Glomerular endothelial cell (primary cell): ENCODE results near the gene MEGF9. TPM values are rescaled to one million over a fixed set of nuclear protein-coding genes. Genes with fewer than 3 reads are reported as not detected.
A peak's percentile ranks its signal among the peaks of the same experiment; 100 is the strongest.
"Not testable (repeated sequence)": the region's sequence is repeated elsewhere in the genome, so short reads cannot be mapped to it uniquely, and the experiment has no call there.

Experiments
- DNase-seq: peaks from one replicate; pipeline ENCODE4 v3.0.0-alpha.2; 2011; ENCODE audit warnings: low read depth, low spot score; ENCODE audit errors: extremely low read depth
- total RNA-seq: library from RNA; depleted of rRNA; stranded (reverse); fragments of >200 nt; gene quantifications from 2 replicates; pipeline ENCODE4 v1.2.3, GENCODE V29; 2015

Gene MEGF9
- total RNA-seq, 1 donor from 2014 or later = 14.8 TPM

GRCh38 chr9:120628925-120629497 lies 85.3 kb downstream of the MEGF9 start:
- not testable (repeated sequence) for DNase-seq

- DNase-seq = no peak
These were observed 85.9 kb downstream of the MEGF9 start for GRCh38 chr9:120628207-120628924.

GRCh38 chr9:120627073-120627472 lies 87.2 kb downstream of the MEGF9 start:
- no peak for DNase-seq

- no peak for DNase-seq
These were observed 87.8 kb downstream of the MEGF9 start for GRCh38 chr9:120626512-120626911.

GRCh38 chr9:120625222-120625621 lies 89.0 kb downstream of the MEGF9 start:
- no peak for DNase-seq

GRCh38 chr9:120622790-120623189 lies 91.5 kb downstream of the MEGF9 start:
- DNase-seq = no peak

- DNase-seq = no peak
These were observed 92.3 kb downstream of the MEGF9 start for GRCh38 chr9:120621941-120622340.

GRCh38 chr9:120619751-120620655 lies 94.3 kb downstream of the MEGF9 start:
- DNase-seq = peak; percentile 67

- DNase-seq = no peak
These were observed 97.0 kb downstream of the MEGF9 start for GRCh38 chr9:120616966-120617935.

- no peak for DNase-seq
These were observed 102.1 kb downstream of the MEGF9 start for GRCh38 chr9:120612218-120612617.

GRCh38 chr9:120611690-120612068 lies 102.6 kb downstream of the MEGF9 start:
- DNase-seq = no peak

GRCh38 chr9:120610975-120611689 lies 103.1 kb downstream of the MEGF9 start:
- no peak for DNase-seq

GRCh38 chr9:120609636-120610035 lies 104.6 kb downstream of the MEGF9 start:
- no peak for DNase-seq

GRCh38 chr9:120608421-120608820 lies 105.8 kb downstream of the MEGF9 start:
- DNase-seq = no peak

GRCh38 chr9:120603591-120603990 lies 110.7 kb downstream of the MEGF9 start:
- DNase-seq = no peak

- no peak for DNase-seq
These were observed 111.3 kb downstream of the MEGF9 start for GRCh38 chr9:120603010-120603409.

GRCh38 chr9:120593955-120594277 lies 120.4 kb downstream of the MEGF9 start:
- no peak for DNase-seq

GRCh38 chr9:120593250-120593954 lies 120.9 kb downstream of the MEGF9 start:
- DNase-seq = no peak

- DNase-seq = no peak
These were observed 122.1 kb downstream of the MEGF9 start for GRCh38 chr9:120592210-120592609.
